WERI-Rb-1 (cell line): ENCODE data around the gene MLPH.

ENCODE experiments used
- DNase-seq: peaks from one replicate; pipeline ENCODE4 v3.0.0-alpha.2; 2020
- H3K27ac ChIP-seq: fragments of 250-450 bp; sonication (Bioruptor Pico); 2 replicates; pipeline ENCODE4 v1.5.1; 2020; ENCODE audit warnings: mild to moderate bottlenecking, moderate library complexity
- H3K27me3 ChIP-seq: fragments of 250-450 bp; sonication (Bioruptor Pico); 2 replicates; pipeline ENCODE4 v1.5.1; 2021; ENCODE audit warnings: mild to moderate bottlenecking, low read depth, moderate library complexity; ENCODE audit not compliant: insufficient read depth, severe bottlenecking
- H3K36me3 ChIP-seq: fragments of 250-450 bp; sonication (Bioruptor Pico); 2 replicates; pipeline ENCODE4 v1.5.1; 2020; ENCODE audit warnings: mild to moderate bottlenecking, moderate library complexity
- H3K4me3 ChIP-seq: 2 replicates; pipeline ENCODE4 v1.5.1; 2011; ENCODE audit warnings: low read depth, mild to moderate bottlenecking, control low read depth, low read length
- H3K9me3 ChIP-seq: fragments of 250-450 bp; sonication (Bioruptor Pico); 2 replicates; pipeline ENCODE4 v1.5.1; 2021; ENCODE audit warnings: mild to moderate bottlenecking, moderate library complexity; ENCODE audit not compliant: severe bottlenecking
- TF ChIP-seq, protein P1 (sequence below): IDR thresholded peaks from 2 replicates; pipeline ENCODE4 v1.5.1; 2011; ENCODE audit warnings: low read depth, mild to moderate bottlenecking, control low read depth, inconsistent platforms, low read length

Gene MLPH

DNA sequence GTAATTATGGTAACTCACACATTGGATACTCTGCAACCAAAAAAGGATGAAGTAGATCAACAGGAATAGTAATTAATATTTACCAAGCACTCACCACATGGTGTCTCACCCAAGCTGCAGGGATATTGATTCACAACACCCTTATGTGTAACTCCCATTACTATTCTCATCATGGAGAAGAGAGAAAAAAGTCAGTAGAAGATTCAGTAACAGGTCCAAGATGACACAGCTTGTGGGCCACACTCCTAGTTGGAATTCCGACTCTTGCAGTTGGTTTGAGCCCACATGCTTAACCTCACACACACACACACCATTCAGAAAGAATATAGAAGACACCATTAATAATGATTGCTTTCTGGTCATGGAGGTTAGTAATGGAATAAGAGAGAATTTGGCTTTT is 1.7 kb upstream of the MLPH start:
- TF ChIP-seq, protein P1, sequence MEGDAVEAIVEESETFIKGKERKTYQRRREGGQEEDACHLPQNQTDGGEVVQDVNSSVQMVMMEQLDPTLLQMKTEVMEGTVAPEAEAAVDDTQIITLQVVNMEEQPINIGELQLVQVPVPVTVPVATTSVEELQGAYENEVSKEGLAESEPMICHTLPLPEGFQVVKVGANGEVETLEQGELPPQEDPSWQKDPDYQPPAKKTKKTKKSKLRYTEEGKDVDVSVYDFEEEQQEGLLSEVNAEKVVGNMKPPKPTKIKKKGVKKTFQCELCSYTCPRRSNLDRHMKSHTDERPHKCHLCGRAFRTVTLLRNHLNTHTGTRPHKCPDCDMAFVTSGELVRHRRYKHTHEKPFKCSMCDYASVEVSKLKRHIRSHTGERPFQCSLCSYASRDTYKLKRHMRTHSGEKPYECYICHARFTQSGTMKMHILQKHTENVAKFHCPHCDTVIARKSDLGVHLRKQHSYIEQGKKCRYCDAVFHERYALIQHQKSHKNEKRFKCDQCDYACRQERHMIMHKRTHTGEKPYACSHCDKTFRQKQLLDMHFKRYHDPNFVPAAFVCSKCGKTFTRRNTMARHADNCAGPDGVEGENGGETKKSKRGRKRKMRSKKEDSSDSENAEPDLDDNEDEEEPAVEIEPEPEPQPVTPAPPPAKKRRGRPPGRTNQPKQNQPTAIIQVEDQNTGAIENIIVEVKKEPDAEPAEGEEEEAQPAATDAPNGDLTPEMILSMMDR = no peak
- H3K4me3 ChIP-seq = no peak overlapping the region
- no peak overlapping the region for H3K27ac ChIP-seq
- no peaks in the 10 kb centered on the region for H3K9me3 ChIP-seq
- H3K36me3 ChIP-seq = no peaks in the 10 kb centered on the region
- peaks cover 97% of the 10 kb centered on the region for H3K27me3 ChIP-seq
- no peak for DNase-seq

DNA sequence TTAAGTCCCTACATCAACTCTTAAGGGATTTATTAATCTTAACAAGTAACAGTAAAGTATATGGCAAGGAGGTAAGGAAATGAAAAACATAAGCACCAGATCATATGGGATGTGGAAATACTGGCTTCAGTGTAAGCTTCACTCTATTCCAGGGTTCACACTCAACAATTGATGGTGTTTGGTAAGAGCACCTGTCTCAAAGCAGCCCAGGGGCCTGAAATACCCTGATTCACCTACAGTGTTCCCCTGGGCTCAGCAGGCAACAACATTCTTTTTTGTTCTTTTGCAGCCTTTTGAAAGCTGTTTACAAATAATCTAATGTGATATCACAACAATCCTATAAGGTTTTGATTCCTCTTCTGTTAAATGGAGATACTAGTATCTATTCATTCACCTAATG is 1.2 kb upstream of the MLPH start:
- no peak overlapping the region for H3K4me3 ChIP-seq
- no peak overlapping the region for H3K27ac ChIP-seq
- TF ChIP-seq, protein P1 = no peak

DNA sequence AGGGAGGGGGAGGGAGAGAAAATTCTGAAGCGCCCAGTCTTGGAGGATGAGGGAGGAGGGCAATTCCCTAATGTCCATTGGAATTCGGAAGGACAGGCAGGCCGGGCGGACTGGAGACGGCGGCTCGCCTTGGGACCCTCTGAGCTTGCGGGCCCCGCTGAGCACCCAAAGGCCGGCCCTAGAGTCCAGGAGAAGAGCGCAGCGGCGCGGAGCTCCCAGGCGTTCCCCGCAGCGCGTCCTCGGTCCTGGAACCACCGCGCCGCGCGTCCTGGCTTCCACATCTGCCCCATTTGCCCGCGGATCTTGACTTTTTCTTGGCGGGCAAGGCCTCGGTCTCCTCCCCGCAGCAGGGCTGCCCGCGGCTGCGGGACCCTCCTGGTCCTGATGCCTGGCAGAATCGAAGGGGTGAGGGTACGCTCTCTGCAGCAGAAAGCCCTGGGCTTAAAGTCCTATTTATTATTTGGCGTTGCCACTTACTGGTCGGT is 675 bp upstream of the MLPH start:
- DNase-seq = no peak
- H3K36me3 ChIP-seq = no peaks in the 10 kb centered on the region
- H3K4me3 ChIP-seq = no peak overlapping the region
- no peak overlapping the region for H3K27ac ChIP-seq
- peaks cover 7% of the 10 kb centered on the region for H3K9me3 ChIP-seq
- TF ChIP-seq, protein P1 = no peak
- peaks cover 97% of the 10 kb centered on the region for H3K27me3 ChIP-seq

More for the DNA sequence above, 1.2 kb upstream of the MLPH start:
- H3K9me3 ChIP-seq = peaks cover 2% of the 10 kb centered on the region
- H3K27me3 ChIP-seq = peaks cover 97% of the 10 kb centered on the region
- no peaks in the 10 kb centered on the region for H3K36me3 ChIP-seq
- DNase-seq = no peak

DNA sequence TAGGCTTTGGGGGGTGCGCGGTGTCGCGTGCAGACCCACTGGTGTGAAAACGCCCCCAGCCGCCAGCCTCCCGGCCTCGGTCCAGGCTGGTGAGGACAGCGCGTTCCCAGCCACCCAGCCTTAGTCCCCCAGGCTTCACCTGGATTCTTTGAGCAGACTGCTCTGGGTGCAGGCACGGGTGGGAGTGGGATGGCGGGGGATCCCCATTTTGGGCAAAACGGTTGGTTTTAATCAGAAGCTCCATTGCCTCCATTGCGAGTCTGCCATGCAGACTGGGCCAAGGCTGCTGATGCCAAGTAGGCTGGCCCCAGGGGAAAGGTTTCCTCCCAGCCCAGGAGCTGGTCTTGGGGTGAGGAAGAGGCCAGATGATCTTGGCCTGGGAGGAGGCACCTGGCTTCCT is 445 bp downstream of the MLPH start:
- H3K27me3 ChIP-seq = peaks cover 97% of the 10 kb centered on the region
- H3K27ac ChIP-seq = no peak overlapping the region
- no peak overlapping the region for H3K4me3 ChIP-seq
- H3K36me3 ChIP-seq = no peaks in the 10 kb centered on the region
- no peak for DNase-seq
- TF ChIP-seq, protein P1 = no peak
- H3K9me3 ChIP-seq = peaks cover 14% of the 10 kb centered on the region

DNA sequence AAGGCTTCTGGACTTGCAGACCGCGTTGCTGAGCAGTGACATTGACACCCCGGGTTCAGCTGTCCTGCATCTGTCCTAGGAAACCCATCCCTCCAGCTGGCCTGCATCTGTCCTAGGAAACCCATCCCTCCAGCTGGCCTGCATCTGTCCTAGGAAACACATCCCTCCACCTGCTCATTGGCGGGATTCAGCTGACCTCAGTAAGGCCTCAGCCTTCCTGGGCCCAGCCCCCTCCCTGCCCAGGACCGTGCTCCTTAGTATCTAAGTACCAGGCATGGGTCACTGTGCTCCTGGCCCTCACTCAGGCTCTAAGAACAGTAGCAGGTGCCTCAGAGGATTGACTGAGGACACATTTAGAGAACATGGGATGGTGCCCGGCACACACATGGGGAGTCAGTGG is 1.2 kb downstream of the MLPH start:
- TF ChIP-seq, protein P1 = no peak
- H3K27me3 ChIP-seq = peaks cover 97% of the 10 kb centered on the region
- DNase-seq = no peak
- peaks cover 14% of the 10 kb centered on the region for H3K9me3 ChIP-seq
- H3K4me3 ChIP-seq = no peak overlapping the region
- no peaks in the 10 kb centered on the region for H3K36me3 ChIP-seq
- no peak overlapping the region for H3K27ac ChIP-seq
